Measurements from ENCODE around the gene MRPL42. TPM values are rescaled to one million over a fixed set of nuclear protein-coding genes. Genes with fewer than 3 reads are reported as not detected.

Gene MRPL42
- polyA plus RNA-seq, 1 of the 3 experiments (the other 2 are of a cell fraction), result 39.5 TPM

- no peak overlapping the region for H3K9ac ChIP-seq
- H3K4me2 ChIP-seq, result no peak overlapping the region
- H4K20me1 ChIP-seq (ENCODE audit: insufficient read depth), result no peaks in the 10 kb centered on the region
- H3K27ac ChIP-seq (ENCODE audit: low read depth in 2 of 2, low read length in 1 of 2), result peak overlapping the region in 1 of 2 experiments; percentile 29; a peak in 1 of 4 replicates
- H3K4me3 ChIP-seq (ENCODE audit: low read depth in 2 of 2, low read length in 1 of 2), result no peak overlapping the region
- DNase-seq, result no peak
- no peaks in the 10 kb centered on the region for H3K79me2 ChIP-seq (ENCODE audit: insufficient read depth)
- WGBS (ENCODE audit: low lambda C conversion rate), result 58% methylated on average over 5 of the region's 5 CpGs
- H3K9me3 ChIP-seq, result no peaks in the 10 kb centered on the region
- no peaks in the 10 kb centered on the region for H3K9me2 ChIP-seq
- no peaks in the 10 kb centered on the region for H3K4me1 ChIP-seq (ENCODE audit: control insufficient read depth in 1 of 2, insufficient read depth in 2 of 2, low read depth in 1 of 2, low read length in 1 of 2)
- no peaks in the 10 kb centered on the region for H3K36me3 ChIP-seq (replicated peaks in 1 of 2; ENCODE audit: control insufficient read depth in 1 of 2, insufficient read depth in 2 of 2, low read length in 1 of 2)
- H2AFZ ChIP-seq (ENCODE audit: low read depth), result no peak overlapping the region
- no peaks in the 10 kb centered on the region for H3F3A ChIP-seq (replicated peaks; ENCODE audit: insufficient read depth)
- ChIA-PET CTCF (no interaction called here), POLR2A (no interaction called here)
- no peaks in the 10 kb centered on the region for H3K27me3 ChIP-seq (ENCODE audit: insufficient read depth)
- TF ChIP-seq ZBTB33 (IDR thresholded peaks at IDR 0.05; ENCODE audit: borderline replicate concordance, low read depth), result no peak
These were observed 13.7 kb upstream of the MRPL42 start for GRCh38 chr12:93453633-93454032.

GRCh38 chr12:93456077-93456476 lies 11.2 kb upstream of the MRPL42 start:
- DNase-seq, result no peak
- H4K20me1 ChIP-seq (ENCODE audit: insufficient read depth), result no peaks in the 10 kb centered on the region
- H3K9me3 ChIP-seq, result no peaks in the 10 kb centered on the region
- no peaks in the 10 kb centered on the region for H3K36me3 ChIP-seq (replicated peaks in 1 of 2; ENCODE audit: control insufficient read depth in 1 of 2, insufficient read depth in 2 of 2, low read length in 1 of 2)
- H3K9me2 ChIP-seq, result no peaks in the 10 kb centered on the region
- CTCF ChIA-PET, result interaction anchor here (0.5 to 2.0 kb wide), 2 partner anchors 12 to 1076 kb away, joined by 3 to 4 read pairs; partner anchors contain the start of gene MRPL42
- no peaks in the 10 kb centered on the region for H3F3A ChIP-seq (replicated peaks; ENCODE audit: insufficient read depth)
- no peaks in the 10 kb centered on the region for H3K79me2 ChIP-seq (ENCODE audit: insufficient read depth)
- no peak overlapping the region for H3K27ac ChIP-seq (ENCODE audit: low read depth in 2 of 2, low read length in 1 of 2)
- no peaks in the 10 kb centered on the region for H3K27me3 ChIP-seq (ENCODE audit: insufficient read depth)
- 55% methylated on average over 2 of the region's 2 CpGs for WGBS (ENCODE audit: low lambda C conversion rate)
- H3K9ac ChIP-seq, result no peak overlapping the region
- H3K4me1 ChIP-seq (ENCODE audit: control insufficient read depth in 1 of 2, insufficient read depth in 2 of 2, low read depth in 1 of 2, low read length in 1 of 2), result no peaks in the 10 kb centered on the region
- no peak overlapping the region for H3K4me2 ChIP-seq
- no peak for TF ChIP-seq CHD2 (IDR thresholded peaks at IDR 0.05; ENCODE audit: low read length, partially characterized antibody)
- TF ChIP-seq USF1 (IDR thresholded peaks at IDR 0.05; ENCODE audit: borderline replicate concordance, low read depth), result no peak
- TF ChIP-seq USF2 (IDR thresholded peaks at IDR 0.05; ENCODE audit: borderline replicate concordance, low read depth, low read length), result no peak
- TF ChIP-seq REST (IDR thresholded peaks at IDR 0.05; ENCODE audit: low read depth, low read length), result no peak
- TF ChIP-seq GABPA (IDR thresholded peaks at IDR 0.05; ENCODE audit: low read depth), result no peak
- TF ChIP-seq RFX5 (IDR thresholded peaks at IDR 0.05; ENCODE audit: low read length), result no peak
- TF ChIP-seq ELF1 (IDR thresholded peaks at IDR 0.05), result no peak
- TF ChIP-seq TAF1 (IDR thresholded peaks at IDR 0.05; ENCODE audit: borderline replicate concordance, low read depth, low read length), result no peak
- TF ChIP-seq IRF3 (IDR thresholded peaks at IDR 0.05; ENCODE audit: low read depth, low read length), result no peak
- H2AFZ ChIP-seq (ENCODE audit: low read depth), result no peak overlapping the region
- no peak overlapping the region for H3K4me3 ChIP-seq (ENCODE audit: low read depth in 2 of 2, low read length in 1 of 2)
- POLR2A ChIA-PET, result no interaction called here

Measured in SK-N-SH (cell line).